H1 (cell line): ENCODE results near the gene CRBN. TPM values are rescaled to one million over a fixed set of nuclear protein-coding genes. Genes with fewer than 3 reads are reported as not detected.

Experiments used
- CTCF ChIA-PET: fragments of 300-600 bp; sonication (Branson Sonifier 250); formaldehyde crosslinking; loops from one replicate; lab custom pipeline; 2021; ENCODE audit not compliant: partially characterized antibody; lab: Charles Lee
- POLR2A ChIA-PET: fragments of 300-600 bp; sonication (Branson Sonifier 250); formaldehyde crosslinking; loops from one replicate; lab custom pipeline; 2021; ENCODE audit warnings: inconsistent platforms; ENCODE audit not compliant: partially characterized antibody; lab: Charles Lee
- DNase-seq, 2 experiments: peaks; one replicate each; pipeline versions ENCODE4 v3.0.0 to v3.0.0-alpha.2; 2010 to 2022; ENCODE audit warnings: low spot score in 2 of 2, low read depth in 1 of 2, mixed read lengths in 1 of 2
- FAIRE-seq: peaks from 2 replicates; lab custom pipeline; 2011; peaks lifted over from hg19 to GRCh38; lab: Jason Lieb, UNC
- H2AFZ ChIP-seq: 2 replicates; pipeline ENCODE4 v1.8.1; 2012; ENCODE audit warnings: low read length, inconsistent platforms
- H2AK5ac ChIP-seq: 2 replicates; pipeline ENCODE4 v1.6.1; 2013; ENCODE audit warnings: low read depth, low read length
- H2BK120ac ChIP-seq: replicated peaks from 2 replicates; pipeline ENCODE3; 2013; ENCODE audit warnings: low read depth, low read length, inconsistent platforms
- H2BK12ac ChIP-seq: 2 replicates; pipeline ENCODE4 v1.6.1; 2013; ENCODE audit warnings: low read depth, low read length
- H2BK15ac ChIP-seq: 2 replicates; pipeline ENCODE4 v1.6.1; 2013; ENCODE audit warnings: low read length
- H2BK20ac ChIP-seq: 2 replicates; pipeline ENCODE4 v1.6.1; 2013; ENCODE audit warnings: low read length
- H2BK5ac ChIP-seq: 2 replicates; pipeline ENCODE4 v1.6.1; 2013; ENCODE audit warnings: low read depth, low read length
- H3K14ac ChIP-seq: 2 replicates; pipeline ENCODE4 v1.6.1; 2013; ENCODE audit warnings: inconsistent platforms; ENCODE audit not compliant: insufficient read length
- H3K18ac ChIP-seq: 2 replicates; pipeline ENCODE4 v1.6.1; 2013; ENCODE audit warnings: low read length; ENCODE audit errors: extremely low read depth
- H3K23ac ChIP-seq: 2 replicates; pipeline ENCODE4 v1.6.1; 2013; ENCODE audit warnings: inconsistent platforms; ENCODE audit not compliant: insufficient read length
- H3K23me2 ChIP-seq: 2 replicates; pipeline ENCODE4 v1.6.1; 2013; ENCODE audit warnings: low read depth, low read length
- H3K27ac ChIP-seq: 2 replicates; pipeline ENCODE4 v1.6.1; 2011; ENCODE audit warnings: low read depth, low read length, inconsistent platforms
- H3K27me3 ChIP-seq, 4 experiments: replicated peaks in 1 of 4; 1 replicate in 1 of 4; 2 replicates in 3 of 4; pipeline versions ENCODE4 v1.6.1 to v1.8.1; 2011 to 2013; ENCODE audit warnings: low read length in 3 of 4, mild to moderate bottlenecking in 3 of 4, inconsistent platforms in 2 of 4, mixed read lengths in 2 of 4, moderate library complexity in 1 of 4; ENCODE audit not compliant: control insufficient read depth in 3 of 4, insufficient read depth in 3 of 4; ENCODE audit errors: extremely low read depth in 1 of 4
- H3K36me3 ChIP-seq, 4 experiments: 2 replicates each; pipeline versions ENCODE4 v1.6.1 to v1.8.1; 2011 to 2013; ENCODE audit warnings: mild to moderate bottlenecking in 4 of 4, low read length in 3 of 4, moderate library complexity in 2 of 4, control low read depth in 1 of 4, inconsistent platforms in 1 of 4; ENCODE audit not compliant: insufficient read depth in 4 of 4, control insufficient read depth in 2 of 4
- H3K4ac ChIP-seq: replicated peaks from 2 replicates; pipeline ENCODE3; 2013; ENCODE audit warnings: low read length, low read depth, mixed read lengths, inconsistent platforms; ENCODE audit not compliant: insufficient read length
- H3K4me1 ChIP-seq, 4 experiments: replicated peaks in 1 of 4; 1 replicate in 1 of 4; 2 replicates in 3 of 4; pipeline versions ENCODE4 v1.6.1 to v1.8.1; 2011 to 2013; ENCODE audit warnings: low read length in 3 of 4, inconsistent platforms in 2 of 4, mixed read lengths in 1 of 4; ENCODE audit not compliant: insufficient read depth in 4 of 4, control insufficient read depth in 3 of 4
- H3K4me2 ChIP-seq, 2 experiments: 2 replicates each; pipeline versions ENCODE4 v1.6.1 to v1.8.1; 2011 to 2013; ENCODE audit warnings: low read depth in 2 of 2, low read length in 2 of 2, control low read depth in 1 of 2, inconsistent platforms in 1 of 2, mild to moderate bottlenecking in 1 of 2; ENCODE audit not compliant: insufficient read depth in 1 of 2
- H3K4me3 ChIP-seq, 4 experiments: fragments of 200-600, 300-600 bp in 1 of 4; sonication (generic), shearing (Covaris generic), sonication (Bioruptor Twin) in 1 of 4; 2 replicates each; pipeline versions ENCODE4 v1.5.1 to v1.8.1; 2011 to 2016; ENCODE audit warnings: low read length in 4 of 4, low read depth in 3 of 4, control low read depth in 2 of 4, inconsistent platforms in 2 of 4, mild to moderate bottlenecking in 2 of 4, mixed read lengths in 1 of 4, moderate library complexity in 1 of 4; ENCODE audit not compliant: insufficient read depth in 2 of 4; ENCODE audit errors: extremely low read depth in 1 of 4
- H3K56ac ChIP-seq: replicated peaks from 2 replicates; pipeline ENCODE3; 2013; ENCODE audit warnings: low read depth, mild to moderate bottlenecking, mixed read lengths, low read length, inconsistent platforms; ENCODE audit not compliant: insufficient read length
- H3K79me1 ChIP-seq: 2 replicates; pipeline ENCODE4 v1.6.1; 2013; ENCODE audit warnings: low read depth, low read length, control low read depth
- H3K79me2 ChIP-seq, 2 experiments: 2 replicates each; pipeline versions ENCODE4 v1.6.1 to v1.8.1; 2012 to 2013; ENCODE audit warnings: low read length in 2 of 2, mild to moderate bottlenecking in 2 of 2, inconsistent platforms in 1 of 2; ENCODE audit not compliant: insufficient read depth in 2 of 2, control insufficient read depth in 1 of 2
- H3K9ac ChIP-seq, 4 experiments: replicated peaks in 1 of 4; 1 replicate in 1 of 4; 2 replicates in 3 of 4; pipeline versions ENCODE4 v1.6.1 to v1.8.1; 2011 to 2013; ENCODE audit warnings: low read depth in 3 of 4, low read length in 3 of 4, control low read depth in 2 of 4, mild to moderate bottlenecking in 2 of 4, moderate library complexity in 2 of 4, inconsistent platforms in 1 of 4; ENCODE audit errors: extremely low read depth in 1 of 4
- H3K9me3 ChIP-seq, 2 experiments: 2 replicates each; pipeline versions ENCODE4 v1.6.1 to v1.8.1; 2012 to 2013; ENCODE audit warnings: mild to moderate bottlenecking in 2 of 2, moderate library complexity in 2 of 2, control low read depth in 1 of 2, inconsistent platforms in 1 of 2, low read depth in 1 of 2, low read length in 1 of 2, mixed read lengths in 1 of 2; ENCODE audit not compliant: insufficient read depth in 2 of 2
- H4K20me1 ChIP-seq, 2 experiments: replicated peaks in 1 of 2; 2 replicates each; pipeline versions ENCODE3 to v1.8.1; 2011 to 2013; ENCODE audit warnings: inconsistent platforms in 2 of 2, low read length in 2 of 2, mild to moderate bottlenecking in 1 of 2; ENCODE audit not compliant: insufficient read depth in 2 of 2, control insufficient read depth in 1 of 2
- H4K5ac ChIP-seq: 2 replicates; pipeline ENCODE4 v1.6.1; 2013; ENCODE audit warnings: low read length, low read depth, mixed read lengths, inconsistent platforms; ENCODE audit not compliant: insufficient read length
- H4K8ac ChIP-seq: 2 replicates; pipeline ENCODE4 v1.8.0; 2013; ENCODE audit warnings: mild to moderate bottlenecking, moderate library complexity, low read length, inconsistent platforms; ENCODE audit not compliant: insufficient read depth; ENCODE audit errors: extremely low read depth
- H4K91ac ChIP-seq: replicated peaks from 2 replicates; pipeline ENCODE3; 2013; ENCODE audit warnings: low read length, mixed read lengths, inconsistent platforms; ENCODE audit not compliant: insufficient read length
- CTBP2 ChIP-seq: IDR thresholded peaks from 2 replicates; pipeline ENCODE4 v1.7.0; 2011; ENCODE audit warnings: borderline replicate concordance, mild to moderate bottlenecking, moderate library complexity, mixed read lengths, low read length; ENCODE audit not compliant: insufficient read depth, insufficient read length
- EGR1 ChIP-seq: IDR thresholded peaks from 2 replicates; pipeline ENCODE4 v1.6.1; 2011; ENCODE audit warnings: low read depth, low read length, borderline replicate concordance
- GTF2F1 ChIP-seq: IDR thresholded peaks from 2 replicates; pipeline ENCODE4 v1.6.1; 2012; ENCODE audit warnings: low read depth, low read length, improper control_type of control experiment, borderline replicate concordance
- MAFK ChIP-seq: IDR thresholded peaks from 2 replicates; pipeline ENCODE4 v1.6.1; 2012; ENCODE audit warnings: low read depth, mild to moderate bottlenecking, improper control_type of control experiment, low read length
- NANOG ChIP-seq: IDR thresholded peaks from 2 replicates; pipeline ENCODE4 v1.6.1; 2011; ENCODE audit warnings: low read length, low read depth, mild to moderate bottlenecking, inconsistent platforms; ENCODE audit not compliant: insufficient read depth, poor library complexity, severe bottlenecking
- RFX5 ChIP-seq: IDR thresholded peaks from 2 replicates; pipeline ENCODE4 v1.6.1; 2011; ENCODE audit warnings: low read depth, low read length, improper control_type of control experiment, borderline replicate concordance
- polyA plus RNA-seq, 7 experiments: library from polyadenylated mRNA; depleted of rRNA in 3 of 7; stranded (reverse) in 5 of 7; unstranded in 2 of 7; fragments of >200 nt in 5 of 7; fragments of 200-250 nt in 2 of 7; gene quantifications; 1 replicate in 5 of 7; 2 replicates in 1 of 7; 4 replicates in 1 of 7; pipeline versions ENCODE4 v1.2.1 to v1.2.3, GENCODE V29; 2011 to 2013; ENCODE audit warnings: missing spikeins in 2 of 7, mixed read lengths in 2 of 7
- total RNA-seq: library from RNA; stranded (reverse); fragmentation: NEBNext Ultra II Directional; extraction: Animal tissue kit (Norgen Biotek cat#: 25700); gene quantifications from 2 replicates; pipeline ENCODE4 v1.2.1, GENCODE V29; 2021
- TF ChIP-seq, protein P1 (sequence below): IDR thresholded peaks from 2 replicates; pipeline ENCODE4 v1.6.1; 2012; ENCODE audit warnings: inconsistent platforms
- TF ChIP-seq, protein P2 (sequence below): IDR thresholded peaks from 2 replicates; pipeline ENCODE4 v1.6.1; 2012; ENCODE audit warnings: inconsistent platforms

The CRBN gene
- total and polyA plus RNA-seq, 2 of the 8 experiments (the other 6 are each of a cell fraction or from before 2014, with no cell fraction given), result 13.4 to 30.3 TPM

DNA sequence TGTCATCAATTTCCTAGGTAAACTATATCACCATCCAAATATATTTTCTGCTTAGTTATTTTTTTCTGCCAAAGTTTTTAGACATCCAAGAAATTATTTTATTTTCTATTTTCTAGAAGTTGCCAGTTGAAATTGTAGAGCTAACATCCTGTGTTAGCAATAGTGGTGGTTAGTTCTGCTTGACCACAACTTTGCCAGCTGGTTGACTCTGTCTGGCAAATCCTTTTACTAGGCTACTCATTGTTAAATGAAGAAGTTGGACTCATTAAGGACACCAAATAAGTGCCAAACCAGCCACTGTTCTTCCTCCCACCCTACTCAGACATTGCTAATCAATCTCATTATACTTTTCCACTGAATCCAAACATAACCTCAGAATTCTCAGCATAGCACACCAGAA is 15.4 kb upstream of the CRBN start:
- no peaks in the 10 kb centered on the region for H3K36me3 ChIP-seq
- no peaks in the 10 kb centered on the region for H3K9me3 ChIP-seq
- no peak overlapping the region for H3K23ac ChIP-seq
- H2BK120ac ChIP-seq, result no peak overlapping the region
- H2BK12ac ChIP-seq, result no peak overlapping the region
- H4K20me1 ChIP-seq, result no peaks in the 10 kb centered on the region
- H2AFZ ChIP-seq, result no peak overlapping the region
- H3K18ac ChIP-seq, result no peak overlapping the region
- no peak overlapping the region for H2BK20ac ChIP-seq
- no peak overlapping the region for H3K4me2 ChIP-seq
- H3K14ac ChIP-seq, result no peak overlapping the region
- H2BK5ac ChIP-seq, result no peak overlapping the region
- FAIRE-seq, result no peak
- H3K79me1 ChIP-seq, result no peaks in the 10 kb centered on the region
- no peak for DNase-seq
- H4K5ac ChIP-seq, result no peak overlapping the region
- no peak overlapping the region for H4K91ac ChIP-seq
- H4K8ac ChIP-seq, result no peak overlapping the region
- H3K27me3 ChIP-seq, result no peaks in the 10 kb centered on the region
- H2BK15ac ChIP-seq, result no peak overlapping the region
- no peaks in the 10 kb centered on the region for H3K23me2 ChIP-seq
- ChIA-PET POLR2A (no interaction called here), CTCF (no interaction called here)
- no peaks in the 10 kb centered on the region for H3K79me2 ChIP-seq
- H2AK5ac ChIP-seq, result no peak overlapping the region
- no peak overlapping the region for H3K56ac ChIP-seq
- H3K27ac ChIP-seq, result no peak overlapping the region
- no peak overlapping the region for H3K4me3 ChIP-seq
- no peak overlapping the region for H3K4ac ChIP-seq
- H3K9ac ChIP-seq, result no peak overlapping the region
- H3K4me1 ChIP-seq, result no peaks in the 10 kb centered on the region
- no peak for TF ChIP-seq EGR1
- TF ChIP-seq, protein P1, sequence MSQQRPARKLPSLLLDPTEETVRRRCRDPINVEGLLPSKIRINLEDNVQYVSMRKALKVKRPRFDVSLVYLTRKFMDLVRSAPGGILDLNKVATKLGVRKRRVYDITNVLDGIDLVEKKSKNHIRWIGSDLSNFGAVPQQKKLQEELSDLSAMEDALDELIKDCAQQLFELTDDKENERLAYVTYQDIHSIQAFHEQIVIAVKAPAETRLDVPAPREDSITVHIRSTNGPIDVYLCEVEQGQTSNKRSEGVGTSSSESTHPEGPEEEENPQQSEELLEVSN, result no peak
- no peak for TF ChIP-seq GTF2F1
- TF ChIP-seq NANOG, result no peak
- TF ChIP-seq CTBP2, result no peak
- no peak for TF ChIP-seq RFX5
- TF ChIP-seq, protein P2, sequence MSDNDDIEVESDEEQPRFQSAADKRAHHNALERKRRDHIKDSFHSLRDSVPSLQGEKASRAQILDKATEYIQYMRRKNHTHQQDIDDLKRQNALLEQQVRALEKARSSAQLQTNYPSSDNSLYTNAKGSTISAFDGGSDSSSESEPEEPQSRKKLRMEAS, result no peak
- TF ChIP-seq MAFK, result no peak
